HepG2 (cell line): Measurements from ENCODE around the gene FAM83C. TPM values are rescaled to one million over a fixed set of nuclear protein-coding genes. Genes with fewer than 3 reads are reported as not detected.

Experiments
- polyA plus RNA-seq, 8 experiments: library from polyadenylated mRNA; depleted of rRNA in 3 of 8; stranded (reverse) in 7 of 8; unstranded in 1 of 8; fragments of >200 nt; fragmentation: Illumina TruSeq in 4 of 8; extraction: Trizol in 4 of 8; gene quantifications; 2 replicates each; pipeline versions ENCODE4 v1.2.1 to v1.2.3, GENCODE V29; 2011 to 2016; ENCODE audit warnings: low read depth in 4 of 8, missing spikeins in 1 of 8, mixed read lengths in 1 of 8; ENCODE audit not compliant: insufficient read depth in 1 of 8
- total RNA-seq, 5 experiments: library from RNA; depleted of rRNA; stranded (reverse); fragments of >200 nt; fragmentation: Illumina TruSeq; extraction: Trizol; gene quantifications; 2 replicates each; pipeline ENCODE4 v1.2.3, GENCODE V29; 2016; ENCODE audit warnings: low read depth in 1 of 5
- TF ChIP-seq, protein P1 (sequence below): sonication (generic); formaldehyde crosslinking; IDR thresholded peaks from 2 replicates; pipeline ENCODE4 v1.4.0; 2020; ENCODE audit warnings: mild to moderate bottlenecking, missing genetic modification reagents
- TF ChIP-seq, protein P2 (sequence below): sonication (generic); formaldehyde crosslinking; IDR thresholded peaks from 2 replicates; pipeline ENCODE4 v1.4.0; 2020; ENCODE audit warnings: missing genetic modification reagents, borderline replicate concordance
- TF ChIP-seq, protein P3 (sequence below): sonication (generic); formaldehyde crosslinking; conservative IDR thresholded peaks from 2 replicates; pipeline ENCODE4 v1.8.0; 2022; ENCODE audit warnings: mild to moderate bottlenecking, moderate library complexity, missing genetic modification reagents

FAM83C gene
- total and polyA plus RNA-seq, 2 of the 13 experiments (the other 11 are each of a cell fraction or from before 2014, with no cell fraction given): 0.04 TPM; not detected in 1

DNA sequence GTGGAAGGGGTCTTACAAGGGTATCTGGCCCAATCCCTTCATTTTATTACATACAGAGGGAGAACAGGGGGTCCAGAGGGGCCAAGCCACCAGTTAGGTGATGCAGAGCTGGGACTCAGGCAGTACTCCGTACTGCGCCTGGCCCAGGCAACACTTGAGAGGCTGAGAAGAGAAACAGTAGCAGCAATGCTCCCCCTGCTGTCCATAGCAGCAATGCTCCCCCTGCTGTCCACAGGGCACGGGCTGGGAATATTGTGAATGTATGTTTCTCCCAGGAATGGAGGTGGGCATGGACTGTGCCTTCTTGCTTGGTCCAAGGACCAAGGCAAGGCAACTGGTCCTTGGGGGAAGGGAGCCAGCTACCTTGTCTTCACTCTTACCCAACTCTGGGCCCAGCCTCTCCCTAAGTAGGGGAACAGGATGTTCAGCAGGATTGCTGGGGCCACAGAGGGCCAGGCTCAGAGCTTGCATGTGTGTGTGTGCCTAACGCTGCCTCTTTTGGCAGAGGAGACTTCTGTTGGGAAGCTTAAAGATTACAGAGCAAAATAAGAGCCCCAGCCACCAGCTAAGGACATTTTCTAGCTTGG, 14.8 kb upstream of the FAM83C start (continued):
- TF ChIP-seq, protein P1, sequence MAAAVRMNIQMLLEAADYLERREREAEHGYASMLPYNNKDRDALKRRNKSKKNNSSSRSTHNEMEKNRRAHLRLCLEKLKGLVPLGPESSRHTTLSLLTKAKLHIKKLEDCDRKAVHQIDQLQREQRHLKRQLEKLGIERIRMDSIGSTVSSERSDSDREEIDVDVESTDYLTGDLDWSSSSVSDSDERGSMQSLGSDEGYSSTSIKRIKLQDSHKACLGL: 0 out of 2 replicates have a peak, but pooled peaks have one; percentile 48
- TF ChIP-seq, protein P2, sequence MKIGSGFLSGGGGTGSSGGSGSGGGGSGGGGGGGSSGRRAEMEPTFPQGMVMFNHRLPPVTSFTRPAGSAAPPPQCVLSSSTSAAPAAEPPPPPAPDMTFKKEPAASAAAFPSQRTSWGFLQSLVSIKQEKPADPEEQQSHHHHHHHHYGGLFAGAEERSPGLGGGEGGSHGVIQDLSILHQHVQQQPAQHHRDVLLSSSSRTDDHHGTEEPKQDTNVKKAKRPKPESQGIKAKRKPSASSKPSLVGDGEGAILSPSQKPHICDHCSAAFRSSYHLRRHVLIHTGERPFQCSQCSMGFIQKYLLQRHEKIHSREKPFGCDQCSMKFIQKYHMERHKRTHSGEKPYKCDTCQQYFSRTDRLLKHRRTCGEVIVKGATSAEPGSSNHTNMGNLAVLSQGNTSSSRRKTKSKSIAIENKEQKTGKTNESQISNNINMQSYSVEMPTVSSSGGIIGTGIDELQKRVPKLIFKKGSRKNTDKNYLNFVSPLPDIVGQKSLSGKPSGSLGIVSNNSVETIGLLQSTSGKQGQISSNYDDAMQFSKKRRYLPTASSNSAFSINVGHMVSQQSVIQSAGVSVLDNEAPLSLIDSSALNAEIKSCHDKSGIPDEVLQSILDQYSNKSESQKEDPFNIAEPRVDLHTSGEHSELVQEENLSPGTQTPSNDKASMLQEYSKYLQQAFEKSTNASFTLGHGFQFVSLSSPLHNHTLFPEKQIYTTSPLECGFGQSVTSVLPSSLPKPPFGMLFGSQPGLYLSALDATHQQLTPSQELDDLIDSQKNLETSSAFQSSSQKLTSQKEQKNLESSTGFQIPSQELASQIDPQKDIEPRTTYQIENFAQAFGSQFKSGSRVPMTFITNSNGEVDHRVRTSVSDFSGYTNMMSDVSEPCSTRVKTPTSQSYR (CRISPR knock-in tag): no peak
- TF ChIP-seq, protein P3, sequence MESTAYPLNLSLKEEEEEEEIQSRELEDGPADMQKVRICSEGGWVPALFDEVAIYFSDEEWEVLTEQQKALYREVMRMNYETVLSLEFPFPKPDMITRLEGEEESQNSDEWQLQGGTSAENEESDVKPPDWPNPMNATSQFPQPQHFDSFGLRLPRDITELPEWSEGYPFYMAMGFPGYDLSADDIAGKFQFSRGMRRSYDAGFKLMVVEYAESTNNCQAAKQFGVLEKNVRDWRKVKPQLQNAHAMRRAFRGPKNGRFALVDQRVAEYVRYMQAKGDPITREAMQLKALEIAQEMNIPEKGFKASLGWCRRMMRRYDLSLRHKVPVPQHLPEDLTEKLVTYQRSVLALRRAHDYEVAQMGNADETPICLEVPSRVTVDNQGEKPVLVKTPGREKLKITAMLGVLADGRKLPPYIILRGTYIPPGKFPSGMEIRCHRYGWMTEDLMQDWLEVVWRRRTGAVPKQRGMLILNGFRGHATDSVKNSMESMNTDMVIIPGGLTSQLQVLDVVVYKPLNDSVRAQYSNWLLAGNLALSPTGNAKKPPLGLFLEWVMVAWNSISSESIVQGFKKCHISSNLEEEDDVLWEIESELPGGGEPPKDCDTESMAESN (CRISPR knock-in tag): no peak
